A549 (cell line): ENCODE data around the gene CHORDC1. TPM values are rescaled to one million over a fixed set of nuclear protein-coding genes. Genes with fewer than 3 reads are reported as not detected.

ENCODE experiments used
- ATAC-seq, 2 experiments: fragments of 200-7000 bp in 1 of 2; fragments of >200 bp in 1 of 2; cut with Nextera tagmentation in 1 of 2; cut with Tn5 transposase in 1 of 2; 3 replicates each; pipeline versions ENCODE4 v1.8.0 to v1.9.1; 2018 to 2020; ENCODE audit warnings: mild to moderate bottlenecking in 1 of 2, moderate library complexity in 1 of 2
- CTCF ChIA-PET: fragments of 300-600 bp; sonication (Branson Sonifier 250); formaldehyde crosslinking; extraction: SDS; loops from one replicate; lab custom pipeline; 2021; ENCODE audit warnings: antibody characterized with exemption, inconsistent platforms; lab: Yijun Ruan, JAX
- POLR2A ChIA-PET: fragments of 350-600 bp; formaldehyde crosslinking; extraction: SDS; loops from one replicate; lab custom pipeline; 2021; ENCODE audit warnings: antibody characterized with exemption, inconsistent platforms; lab: Yijun Ruan, JAX
- DNase-seq, 2 experiments: peaks; one replicate each; pipeline versions ENCODE4 v3.0.0 to v3.0.0-alpha.2; 2011 to 2016; ENCODE audit warnings: low read depth in 1 of 2, low spot score in 1 of 2
- FAIRE-seq: peaks from 2 replicates; lab custom pipeline; 2011; peaks lifted over from hg19 to GRCh38; lab: Jason Lieb, UNC
- H3K27ac ChIP-seq, 2 experiments: fragments of >200 bp; sonication (Bioruptor Twin); formaldehyde crosslinking; 3 replicates each; pipeline ENCODE4 v1.5.1; 2016 to 2017
- H3K4me1 ChIP-seq: fragments of >200 bp; sonication (Bioruptor Twin); formaldehyde crosslinking; 3 replicates; pipeline ENCODE4 v1.6.1; 2016
- H3K4me2 ChIP-seq: fragments of >200 bp; sonication (Bioruptor Twin); formaldehyde crosslinking; 3 replicates; pipeline ENCODE4 v1.6.1; 2016
- H3K4me3 ChIP-seq: fragments of >200 bp; sonication (Bioruptor Twin); formaldehyde crosslinking; 3 replicates; pipeline ENCODE4 v1.5.1; 2016
- H3K9me3 ChIP-seq: fragments of >200 bp; sonication (Bioruptor Twin); formaldehyde crosslinking; 3 replicates; pipeline ENCODE4 v1.6.1; 2016
- BCL3 ChIP-seq: fragments of >200 bp; sonication (Bioruptor Twin); formaldehyde crosslinking; IDR thresholded peaks from 3 replicates; pipeline ENCODE4 v1.6.1; 2016
- CBX2 ChIP-seq: fragments of 200-600 bp; sonication (generic); IDR thresholded peaks from 2 replicates; pipeline ENCODE4 v1.6.1; 2016; ENCODE audit warnings: low read depth, mild to moderate bottlenecking, borderline replicate concordance
- CBX8 ChIP-seq: fragments of 200-600 bp; sonication (generic); IDR thresholded peaks from 2 replicates; pipeline ENCODE4 v1.6.1; 2016
- CHD2 ChIP-seq: fragments of 150-350 bp; IDR thresholded peaks from 2 replicates; pipeline ENCODE4 v1.6.1; 2014; ENCODE audit warnings: low read length; ENCODE audit not compliant: partially characterized antibody
- EHF ChIP-seq: fragments of 250-450 bp; sonication (Bioruptor Pico); IDR thresholded peaks from 2 replicates; pipeline ENCODE4 v1.5.0; 2020; ENCODE audit warnings: mild to moderate bottlenecking
- EHMT2 ChIP-seq: fragments of 200-600 bp; sonication (generic); IDR thresholded peaks from 2 replicates; pipeline ENCODE4 v1.6.1; 2016; ENCODE audit warnings: antibody characterized with exemption, low read depth, mild to moderate bottlenecking, moderate library complexity
- FOSB ChIP-seq: fragments of 250-450 bp; sonication (Bioruptor Pico); IDR thresholded peaks from 2 replicates; pipeline ENCODE4 v1.5.0; 2020; ENCODE audit warnings: mild to moderate bottlenecking, moderate library complexity
- FOSL2 ChIP-seq, 2 experiments: fragments of 450-650 bp in 1 of 2; fragments of >200 bp in 1 of 2; sonication (Bioruptor Twin) in 1 of 2; formaldehyde crosslinking; IDR thresholded peaks; 2 replicates each; pipeline versions ENCODE4 v1.5.0 to v1.6.1; 2016 to 2020; ENCODE audit warnings: mild to moderate bottlenecking in 1 of 2, moderate library complexity in 1 of 2
- HDAC2 ChIP-seq: fragments of 200-600 bp; sonication (generic); IDR thresholded peaks from 2 replicates; pipeline ENCODE4 v1.6.1; 2016
- HEYL ChIP-seq: fragments of 250-450 bp; sonication (Bioruptor Pico); IDR thresholded peaks from 2 replicates; pipeline ENCODE4 v1.8.0; 2021; ENCODE audit warnings: mild to moderate bottlenecking, moderate library complexity
- HMGXB4 ChIP-seq: fragments of 250-450 bp; sonication (Bioruptor Pico); IDR thresholded peaks from 2 replicates; pipeline ENCODE4 v1.5.0; 2021; ENCODE audit warnings: mild to moderate bottlenecking, moderate library complexity, borderline replicate concordance
- HOXB13 ChIP-seq: fragments of 250-450 bp; sonication (Bioruptor Pico); IDR thresholded peaks from 2 replicates; pipeline ENCODE4 v1.5.0; 2020; ENCODE audit warnings: low read depth, mild to moderate bottlenecking, moderate library complexity
- HOXB5 ChIP-seq: fragments of 250-450 bp; sonication (Bioruptor Pico); IDR thresholded peaks from 2 replicates; pipeline ENCODE4 v1.5.0; 2020; ENCODE audit warnings: mild to moderate bottlenecking, moderate library complexity
- KDM5A ChIP-seq: fragments of 200-600 bp; sonication (generic); IDR thresholded peaks from 2 replicates; pipeline ENCODE4 v1.6.1; 2016; ENCODE audit warnings: antibody characterized with exemption, mild to moderate bottlenecking
- MYC ChIP-seq: IDR thresholded peaks from 2 replicates; pipeline ENCODE4 v1.6.1; 2012; ENCODE audit warnings: mild to moderate bottlenecking, inconsistent platforms, low read length, improper control_type of control experiment, borderline replicate concordance
- NR3C1 ChIP-seq: fragments of >200 bp; sonication (Bioruptor Twin); formaldehyde crosslinking; IDR thresholded peaks from 3 replicates; pipeline ENCODE4 v1.6.1; 2017
- SREBF2 ChIP-seq: fragments of 450-650 bp; IDR thresholded peaks from 2 replicates; pipeline ENCODE4 v1.6.1; 2014; ENCODE audit warnings: mild to moderate bottlenecking, moderate library complexity
- TFCP2L1 ChIP-seq: fragments of 250-450 bp; sonication (Bioruptor Pico); IDR thresholded peaks from 2 replicates; pipeline ENCODE4 v1.5.0; 2021; ENCODE audit warnings: mild to moderate bottlenecking
- TP53 ChIP-seq: fragments of 250-450 bp; sonication (Bioruptor Pico); IDR thresholded peaks from 2 replicates; pipeline ENCODE4 v1.5.0; 2021; ENCODE audit warnings: mild to moderate bottlenecking, moderate library complexity
- ZC3H11A ChIP-seq: fragments of 450-650 bp; IDR thresholded peaks from 2 replicates; pipeline ENCODE4 v1.6.1; 2014; ENCODE audit warnings: antibody characterized with exemption, mild to moderate bottlenecking
- ZFP36 ChIP-seq: fragments of 450-650 bp; IDR thresholded peaks from 2 replicates; pipeline ENCODE4 v1.6.1; 2014; ENCODE audit warnings: borderline replicate concordance; ENCODE audit not compliant: partially characterized antibody
- WGBS: methylation state at CpG from one replicate; pipeline ENCODE4 v1.1.6; 2017; ENCODE audit errors: missing lambda C conversion rate; 5-methylcytosine and 5-hydroxymethylcytosine counted together
- polyA plus RNA-seq, 4 experiments: library from polyadenylated mRNA; depleted of rRNA in 3 of 4; stranded (reverse); fragments of >200 nt; fragmentation: RNase III in 1 of 4; extraction: RNeasy Plus Mini Kit Qiagen cat#74134 plus additional on column Dnase treatment in 1 of 4; gene quantifications; 2 replicates in 3 of 4; 3 replicates in 1 of 4; pipeline ENCODE4 v1.2.3, GENCODE V29; 2011 to 2017
- TF ChIP-seq, protein P1 (sequence below): IDR thresholded peaks from 2 replicates; pipeline ENCODE4 v1.6.1; 2012
- TF ChIP-seq, protein P2 (sequence below): IDR thresholded peaks from 2 replicates; pipeline ENCODE4 v1.6.1; 2012
- TF ChIP-seq, protein P3 (sequence below): fragments of 450-650 bp; IDR thresholded peaks from 2 replicates; pipeline ENCODE4 v1.6.1; 2014; ENCODE audit warnings: antibody characterized with exemption

The CHORDC1 gene
- polyA plus RNA-seq, 2 of the 4 experiments (the other 2 are of a cell fraction) = 83.8 to 163 TPM

DNA sequence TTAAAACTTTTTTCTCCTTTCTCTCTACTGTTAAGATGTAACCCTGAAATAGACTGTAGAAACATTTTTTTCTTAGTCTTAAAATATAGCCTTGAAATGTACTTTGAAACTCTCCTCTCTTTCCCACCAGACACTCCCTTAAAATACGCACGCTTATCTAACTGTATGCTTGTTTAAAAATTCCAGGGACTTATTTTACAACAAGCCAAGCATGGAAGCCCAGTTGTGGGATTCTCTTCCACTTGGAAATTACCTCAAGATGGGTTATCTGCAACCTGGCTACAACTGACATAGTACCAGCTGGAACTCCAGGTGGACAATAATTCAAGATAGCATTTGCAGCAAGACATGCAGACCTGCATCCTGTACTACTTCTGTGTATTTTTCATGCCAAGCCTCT is 12.1 kb upstream of the CHORDC1 start:
- H3K27ac ChIP-seq = no peak overlapping the region
- H3K9me3 ChIP-seq = no peaks in the 10 kb centered on the region
- H3K4me3 ChIP-seq = no peak overlapping the region
- DNase-seq (no peak), ATAC-seq (no peak), FAIRE-seq (no peak)
- no peaks in the 10 kb centered on the region for H3K4me1 ChIP-seq
- no peak overlapping the region for H3K4me2 ChIP-seq
- TF ChIP-seq HOXB5 (CRISPR knock-in tag) (no peak), KDM5A (no peak), NR3C1 (no peak), EHF (CRISPR knock-in tag) (no peak), MYC (no peak), CBX2 (no peak), HOXB13 (no peak), TFCP2L1 (CRISPR knock-in tag) (no peak), FOSB (no peak), ZC3H11A (no peak), CHD2 (no peak), SREBF2 (no peak), BCL3 (no peak), CBX8 (no peak), ZFP36 (no peak), HDAC2 (no peak), HMGXB4 (no peak)
- TF ChIP-seq, protein P1, sequence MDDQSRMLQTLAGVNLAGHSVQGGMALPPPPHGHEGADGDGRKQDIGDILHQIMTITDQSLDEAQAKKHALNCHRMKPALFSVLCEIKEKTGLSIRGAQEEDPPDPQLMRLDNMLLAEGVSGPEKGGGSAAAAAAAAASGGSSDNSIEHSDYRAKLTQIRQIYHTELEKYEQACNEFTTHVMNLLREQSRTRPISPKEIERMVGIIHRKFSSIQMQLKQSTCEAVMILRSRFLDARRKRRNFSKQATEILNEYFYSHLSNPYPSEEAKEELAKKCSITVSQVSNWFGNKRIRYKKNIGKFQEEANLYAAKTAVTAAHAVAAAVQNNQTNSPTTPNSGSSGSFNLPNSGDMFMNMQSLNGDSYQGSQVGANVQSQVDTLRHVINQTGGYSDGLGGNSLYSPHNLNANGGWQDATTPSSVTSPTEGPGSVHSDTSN = no peak
- TF ChIP-seq, protein P2, sequence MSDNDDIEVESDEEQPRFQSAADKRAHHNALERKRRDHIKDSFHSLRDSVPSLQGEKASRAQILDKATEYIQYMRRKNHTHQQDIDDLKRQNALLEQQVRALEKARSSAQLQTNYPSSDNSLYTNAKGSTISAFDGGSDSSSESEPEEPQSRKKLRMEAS = no peak
- TF ChIP-seq, protein P3, sequence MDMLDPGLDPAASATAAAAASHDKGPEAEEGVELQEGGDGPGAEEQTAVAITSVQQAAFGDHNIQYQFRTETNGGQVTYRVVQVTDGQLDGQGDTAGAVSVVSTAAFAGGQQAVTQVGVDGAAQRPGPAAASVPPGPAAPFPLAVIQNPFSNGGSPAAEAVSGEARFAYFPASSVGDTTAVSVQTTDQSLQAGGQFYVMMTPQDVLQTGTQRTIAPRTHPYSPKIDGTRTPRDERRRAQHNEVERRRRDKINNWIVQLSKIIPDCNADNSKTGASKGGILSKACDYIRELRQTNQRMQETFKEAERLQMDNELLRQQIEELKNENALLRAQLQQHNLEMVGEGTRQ = no peak
- ChIA-PET CTCF (no interaction called here), POLR2A (no interaction called here)
- WGBS = 83% methylated on average over 2 of the region's 2 CpGs

- no peak overlapping the region for H3K27ac ChIP-seq
- TF ChIP-seq HEYL (CRISPR knock-in tag) = no peak
- no peak for TF ChIP-seq EHMT2
- TF ChIP-seq FOSL2 (IDR thresholded peaks at IDR 0.05) = no peak
- TF ChIP-seq FOSL2 (CRISPR knock-in tag; IDR thresholded peaks at IDR 0.05) = no peak
- no peak for TF ChIP-seq TP53 (CRISPR knock-in tag)
- ChIA-PET POLR2A (no interaction called here), CTCF (no interaction called here)
- H3K4me1 ChIP-seq = peaks cover under 1% of the 10 kb centered on the region; the same call in 1 of the 3 replicates
- no peak overlapping the region for H3K4me2 ChIP-seq
- DNase-seq (no peak), FAIRE-seq (no peak), ATAC-seq (no peak)
- no peaks in the 10 kb centered on the region for H3K9me3 ChIP-seq
- 57% methylated on average over 1 of the region's 1 CpG for WGBS
- H3K4me3 ChIP-seq = no peak overlapping the region
These were observed 6.9 kb upstream of the CHORDC1 start for GRCh38 chr11:90229791-90230190.
